GM23248 (cell line): ENCODE data around the gene SRPK2. TPM values are rescaled to one million over a fixed set of nuclear protein-coding genes. Genes with fewer than 3 reads are reported as not detected.

Experiments used
- DNase-seq: peaks from one replicate; pipeline ENCODE4 v3.0.0-alpha.2; 2015
- H2AFZ ChIP-seq: fragments of 200-600 bp; sonication (generic); 2 replicates; pipeline ENCODE4 v1.6.1; 2016; ENCODE audit warnings: antibody characterized with exemption
- H3F3A ChIP-seq: fragments of 200-600 bp; sonication (generic); 2 replicates; pipeline ENCODE4 v1.6.1; 2016; ENCODE audit warnings: mild to moderate bottlenecking, antibody characterized with exemption, mixed run types; ENCODE audit not compliant: insufficient read depth
- H3K27ac ChIP-seq: fragments of 200-600 bp; sonication (generic); 2 replicates; pipeline ENCODE4 v1.5.1; 2016; ENCODE audit warnings: mild to moderate bottlenecking
- H3K27me3 ChIP-seq: fragments of 200-600 bp; sonication (generic); replicated peaks from 2 replicates; pipeline ENCODE4 v1.6.1; 2016; ENCODE audit warnings: mild to moderate bottlenecking; ENCODE audit not compliant: insufficient read depth
- H3K36me3 ChIP-seq: fragments of 200-600 bp; sonication (generic); 2 replicates; pipeline ENCODE4 v1.6.1; 2016; ENCODE audit warnings: low read depth, mild to moderate bottlenecking
- H3K4me1 ChIP-seq: fragments of 200-600 bp; sonication (generic); 2 replicates; pipeline ENCODE4 v1.6.1; 2016; ENCODE audit warnings: mild to moderate bottlenecking; ENCODE audit not compliant: insufficient read depth
- H3K4me2 ChIP-seq: fragments of 200-600 bp; sonication (generic); one replicate; pipeline ENCODE4 v1.6.1; 2016; ENCODE audit warnings: mild to moderate bottlenecking; ENCODE audit not compliant: unreplicated experiment
- H3K4me3 ChIP-seq: fragments of 200-600 bp; sonication (generic); 2 replicates; pipeline ENCODE4 v1.5.1; 2016; ENCODE audit warnings: mild to moderate bottlenecking
- H3K79me2 ChIP-seq: fragments of 200-600 bp; sonication (generic); 2 replicates; pipeline ENCODE4 v1.6.1; 2016; ENCODE audit warnings: mild to moderate bottlenecking; ENCODE audit not compliant: insufficient read depth
- H3K9ac ChIP-seq: fragments of 200-600 bp; sonication (generic); 2 replicates; pipeline ENCODE4 v1.6.1; 2016; ENCODE audit warnings: mild to moderate bottlenecking
- H3K9me2 ChIP-seq: fragments of 200-600 bp; sonication (generic); 2 replicates; pipeline ENCODE4 v1.6.1; 2016; ENCODE audit warnings: mixed run types, mild to moderate bottlenecking, moderate library complexity; ENCODE audit not compliant: insufficient read depth
- H3K9me3 ChIP-seq: fragments of 200-600 bp; sonication (generic); one replicate; pipeline ENCODE4 v1.6.1; 2017; ENCODE audit warnings: low read depth
- H4K20me1 ChIP-seq: fragments of 200-600 bp; sonication (generic); 2 replicates; pipeline ENCODE4 v1.6.0; 2016; ENCODE audit not compliant: insufficient read depth
- EZH2 ChIP-seq: fragments of 200-600 bp; sonication (generic); IDR thresholded peaks from 2 replicates; pipeline ENCODE4 v1.6.1; 2018; ENCODE audit warnings: antibody characterized with exemption, mild to moderate bottlenecking; ENCODE audit not compliant: insufficient read depth, poor library complexity, severe bottlenecking
- EZH2phosphoT487 ChIP-seq: fragments of 200-600 bp; sonication (generic); IDR thresholded peaks from 2 replicates; pipeline ENCODE4 v1.6.1; 2018; ENCODE audit warnings: antibody characterized with exemption, moderate library complexity, mild to moderate bottlenecking, low read depth; ENCODE audit not compliant: insufficient read depth
- WGBS, 2 experiments: methylation state at CpG; one replicate each; pipeline ENCODE4 v1.1.6; 2015 to 2017; ENCODE audit warnings: low lambda C conversion rate in 2 of 2, low coverage in 1 of 2; ENCODE audit errors: missing lambda C conversion rate in 2 of 2; 5-methylcytosine and 5-hydroxymethylcytosine counted together
- in situ Hi-C: fragments of 300-500 bp; cut with MboI; formaldehyde crosslinking; loops from 2 replicates; pipeline ENCODE4 v1.15.0; 2020
- polyA plus RNA-seq: library from polyadenylated mRNA; unstranded; fragments of >200 nt; fragmentation: Nextera tagmentation; extraction: Ambion mirVana; gene quantifications from 2 replicates; pipeline ENCODE4 v1.2.1, GENCODE V29; 2016
- total RNA-seq: library from RNA; depleted of rRNA; stranded (reverse); fragments of >200 nt; shearing (Covaris generic); gene quantifications from 2 replicates; pipeline ENCODE4 v1.2.3, GENCODE V29; 2014

The SRPK2 gene
- total and polyA plus RNA-seq, 2 experiments from 2014 or later, result 53.1 to 85.2 TPM

DNA sequence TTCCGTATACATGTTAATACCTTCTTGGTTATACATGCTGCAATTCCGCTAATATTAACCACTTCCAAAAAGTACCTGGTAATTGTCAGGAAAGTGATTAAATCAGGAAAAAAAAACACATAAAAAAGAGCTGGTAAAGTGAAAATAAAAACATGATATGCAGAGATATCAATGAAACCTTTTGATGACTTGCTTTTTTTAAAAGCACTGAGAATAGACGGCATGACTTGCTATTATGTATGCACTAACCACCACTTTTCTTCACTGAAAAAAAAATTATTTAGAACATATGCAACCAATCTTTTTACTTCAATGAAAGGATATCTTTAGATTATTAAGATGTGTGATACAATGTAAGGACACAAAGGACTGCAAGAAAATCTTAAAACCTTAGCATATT lies 211.7 kb downstream of the SRPK2 start:
- DNase-seq, result no peak
- Histone ChIP-seq H3K4me3 (no peak overlapping the region), H3K27me3 (no peaks in the 10 kb centered on the region), H3K4me1 (no peaks in the 10 kb centered on the region), H3K36me3 (no peaks in the 10 kb centered on the region), H4K20me1 (no peaks in the 10 kb centered on the region; the same call in 1 of the 2 replicates), H3K9ac (no peak overlapping the region), H2AFZ (no peak overlapping the region), H3K4me2 (no peak overlapping the region), H3F3A (no peaks in the 10 kb centered on the region), H3K9me2 (no peaks in the 10 kb centered on the region), H3K27ac (no peak overlapping the region), H3K79me2 (peaks cover 88% of the 10 kb centered on the region), H3K9me3 (no peaks in the 10 kb centered on the region)
- in situ Hi-C loops, result no loop called here
- no peak for TF ChIP-seq EZH2phosphoT487
- no peak for TF ChIP-seq EZH2
- 97 to 98% methylated on average over 3 of the region's 3 CpGs for WGBS, 2 experiments

- H3K27ac ChIP-seq, result no peak overlapping the region
- H3K36me3 ChIP-seq, result no peaks in the 10 kb centered on the region
- H3K4me2 ChIP-seq, result no peak overlapping the region
- H3K9ac ChIP-seq, result no peak overlapping the region
- no peaks in the 10 kb centered on the region for H3F3A ChIP-seq
- no peak for DNase-seq
- H3K4me3 ChIP-seq, result no peak overlapping the region
- H3K79me2 ChIP-seq, result peaks cover 62% of the 10 kb centered on the region
- WGBS, 2 experiments, result 87 to 95% methylated on average over 1 of the region's 1 CpG
- no peaks in the 10 kb centered on the region for H3K9me3 ChIP-seq
- H3K27me3 ChIP-seq, result no peaks in the 10 kb centered on the region
- no peak overlapping the region for H2AFZ ChIP-seq
- in situ Hi-C loops, result no loop called here
- no peaks in the 10 kb centered on the region for H3K4me1 ChIP-seq
- no peaks in the 10 kb centered on the region; the same call in 1 of the 2 replicates for H4K20me1 ChIP-seq
- TF ChIP-seq EZH2phosphoT487 (no peak), EZH2 (no peak)
- H3K9me2 ChIP-seq, result no peaks in the 10 kb centered on the region
Measured at GRCh38 chr7:105173586-105173985, 215.1 kb downstream of the SRPK2 start.

DNA sequence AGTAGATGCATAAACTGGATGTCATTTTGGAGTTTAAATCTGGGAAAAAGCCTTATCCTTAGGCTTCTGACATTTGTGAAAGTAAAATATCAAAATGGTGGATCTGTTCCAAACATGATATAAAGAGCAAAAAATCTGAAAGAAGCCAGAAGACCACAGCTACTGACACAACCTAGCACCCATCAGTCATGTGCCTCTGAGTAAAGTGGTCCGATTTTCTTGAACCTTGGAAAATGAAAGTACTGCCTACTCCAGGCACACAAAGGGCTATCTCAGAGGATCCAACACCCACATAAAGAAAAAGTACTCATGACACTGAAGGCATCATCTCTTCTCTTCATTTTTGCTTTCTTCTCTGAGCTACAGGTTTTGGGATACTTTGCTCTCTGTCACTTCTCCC lies 224.0 kb downstream of the SRPK2 start:
- Histone ChIP-seq H3K9me3 (no peaks in the 10 kb centered on the region), H3K79me2 (no peaks in the 10 kb centered on the region), H3K36me3 (peaks cover 27% of the 10 kb centered on the region), H3K9ac (no peak overlapping the region), H3F3A (no peaks in the 10 kb centered on the region), H3K9me2 (no peaks in the 10 kb centered on the region), H3K4me3 (no peak overlapping the region), H4K20me1 (no peaks in the 10 kb centered on the region), H3K27ac (no peak overlapping the region), H3K27me3 (no peaks in the 10 kb centered on the region), H2AFZ (no peak overlapping the region), H3K4me1 (no peaks in the 10 kb centered on the region), H3K4me2 (no peak overlapping the region)
- WGBS, 2 experiments, result 95 to 97% methylated on average over 1 of the region's 1 CpG
- DNase-seq, result no peak
- TF ChIP-seq EZH2 (no peak), EZH2phosphoT487 (no peak)
- in situ Hi-C loops, result no loop called here

DNA sequence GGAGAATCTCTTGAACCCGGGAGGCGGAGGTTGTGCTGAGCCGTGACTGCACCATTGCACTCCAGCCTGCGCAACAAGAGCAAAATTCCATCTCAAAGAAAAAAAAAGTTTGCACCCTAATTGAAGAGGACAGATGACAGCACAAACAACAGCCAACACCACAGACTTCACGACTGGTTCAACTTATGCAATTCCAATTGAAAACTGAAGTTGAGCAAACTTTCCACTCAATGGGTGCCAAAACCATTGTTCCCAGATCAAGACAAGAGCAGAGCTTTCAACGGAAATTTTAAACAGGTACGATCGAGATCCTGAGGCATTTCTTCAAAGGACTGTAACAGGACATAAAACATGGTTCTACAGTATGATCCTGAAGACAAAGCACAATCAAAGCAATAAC lies 225.0 kb downstream of the SRPK2 start:
- 82 to 87% methylated on average over 8 of the region's 8 CpGs for WGBS, 2 experiments
- H3K9me2 ChIP-seq, result no peaks in the 10 kb centered on the region
- no peak overlapping the region for H3K9ac ChIP-seq
- H3K9me3 ChIP-seq, result no peaks in the 10 kb centered on the region
- no peak overlapping the region for H2AFZ ChIP-seq
- H3K36me3 ChIP-seq, result peaks cover 27% of the 10 kb centered on the region
- no peaks in the 10 kb centered on the region for H3K79me2 ChIP-seq
- in situ Hi-C loops, result no loop called here
- H3K4me3 ChIP-seq, result no peak overlapping the region
- no peak overlapping the region for H3K27ac ChIP-seq
- H3K4me1 ChIP-seq, result no peaks in the 10 kb centered on the region
- no peaks in the 10 kb centered on the region for H4K20me1 ChIP-seq
- no peak for TF ChIP-seq EZH2
- no peak for TF ChIP-seq EZH2phosphoT487
- H3K4me2 ChIP-seq, result no peak overlapping the region
- no peaks in the 10 kb centered on the region for H3K27me3 ChIP-seq
- no peaks in the 10 kb centered on the region for H3F3A ChIP-seq
- DNase-seq, result no peak

GRCh38 chr7:105161366-105161765 lies 227.4 kb downstream of the SRPK2 start:
- Histone ChIP-seq H3K4me1 (no peaks in the 10 kb centered on the region), H3K9ac (no peak overlapping the region), H3K9me2 (no peaks in the 10 kb centered on the region), H4K20me1 (no peaks in the 10 kb centered on the region), H3K27ac (no peak overlapping the region), H3K36me3 (peaks cover 20% of the 10 kb centered on the region), H3F3A (no peaks in the 10 kb centered on the region), H3K27me3 (no peaks in the 10 kb centered on the region), H3K4me2 (no peak overlapping the region), H2AFZ (no peak overlapping the region), H3K9me3 (no peaks in the 10 kb centered on the region), H3K4me3 (no peak overlapping the region), H3K79me2 (no peaks in the 10 kb centered on the region)
- in situ Hi-C loops, result no loop called here
- TF ChIP-seq EZH2 (no peak), EZH2phosphoT487 (no peak)
- no peak for DNase-seq
- 93% methylated on average over 1 of the region's 1 CpG for whole genome bisulfite sequencing, 2 experiments
